ENCODE data around the gene CHAC1.

The CHAC1 gene

DNA sequence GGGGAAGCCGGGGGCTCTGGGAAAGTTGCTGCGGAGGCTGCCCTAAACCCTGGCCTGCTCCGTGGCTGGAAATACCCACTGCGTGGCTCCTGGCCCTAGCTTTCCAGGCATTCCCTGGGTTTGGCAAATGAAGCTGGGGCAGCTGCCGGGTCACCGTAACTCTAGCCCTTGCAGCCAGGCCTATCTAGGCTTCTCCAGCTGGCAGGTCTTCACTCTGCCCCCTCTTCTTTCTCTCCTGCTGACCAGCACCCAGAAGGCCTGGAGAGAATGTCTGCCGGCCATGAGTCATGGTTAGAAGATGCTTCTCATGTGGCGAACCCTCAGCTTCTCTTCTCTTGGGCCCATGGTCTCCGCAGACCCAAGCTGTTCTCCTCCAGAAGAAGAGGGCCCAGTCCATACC, 29.7 kb upstream of the CHAC1 start:
- DNase-seq (ENCODE audit: low read depth in 2 of 2), result no peak

DNA sequence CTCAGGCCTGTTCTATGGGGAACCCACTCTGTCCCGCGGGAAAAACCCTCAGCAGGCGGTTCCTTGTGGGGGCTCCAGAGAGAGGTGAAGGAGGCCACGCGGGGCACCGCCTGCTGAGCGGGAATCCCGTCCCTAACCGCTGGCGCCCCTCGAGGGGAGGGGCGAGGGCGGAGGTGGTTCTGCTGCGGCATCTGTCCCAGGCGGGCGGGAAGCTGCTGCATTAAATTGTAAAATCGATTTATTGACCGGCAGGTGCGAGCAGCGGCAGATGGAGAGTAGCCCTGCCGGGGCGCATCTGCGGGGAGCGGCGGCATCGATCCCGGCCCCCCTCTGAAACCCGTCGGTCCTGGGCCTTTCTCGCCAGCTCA, 27.8 kb upstream of the CHAC1 start:
- no peak for DNase-seq (ENCODE audit: low read depth in 2 of 2)

DNA sequence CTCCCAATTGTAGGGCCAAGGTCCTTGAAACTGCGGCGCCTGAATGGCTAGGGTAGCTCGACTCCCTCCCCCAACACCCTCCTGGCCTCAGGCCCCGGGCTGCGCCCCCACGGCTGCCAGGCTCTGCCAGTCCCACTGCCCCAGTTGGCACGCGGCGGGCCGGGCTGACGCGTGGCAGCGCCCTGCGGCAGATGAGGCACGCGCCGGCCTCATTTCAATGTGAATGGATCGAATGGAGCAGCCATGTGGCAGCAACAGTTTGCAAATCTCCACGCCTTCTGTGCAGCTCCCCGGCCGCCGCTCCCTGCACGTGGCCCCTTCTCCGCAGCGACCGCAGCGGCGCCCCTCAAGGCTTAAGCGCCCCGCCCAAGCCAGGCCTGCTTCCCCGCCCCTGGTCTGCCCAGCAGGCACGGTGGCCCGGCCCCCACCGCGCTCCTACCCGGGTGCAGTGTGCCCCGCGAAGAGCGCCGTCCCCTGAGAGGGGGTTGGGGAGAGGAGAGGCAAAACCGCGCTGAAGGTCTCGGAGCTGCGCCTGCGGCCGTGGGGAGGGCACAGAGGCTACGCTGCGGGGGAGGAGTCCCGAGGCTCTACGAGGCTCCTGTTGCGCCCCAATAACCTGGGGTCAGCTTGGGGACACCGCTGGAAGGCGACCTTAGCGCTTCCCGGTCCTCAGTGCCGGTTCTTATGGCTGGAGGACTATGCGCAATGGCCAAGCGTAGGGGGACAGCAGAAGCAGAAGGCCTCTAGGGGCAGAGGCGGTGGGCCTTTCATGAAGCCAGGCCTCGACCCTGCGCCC, 27.2 kb upstream of the CHAC1 start:
- no peak for DNase-seq (ENCODE audit: low read depth in 2 of 2)

DNA sequence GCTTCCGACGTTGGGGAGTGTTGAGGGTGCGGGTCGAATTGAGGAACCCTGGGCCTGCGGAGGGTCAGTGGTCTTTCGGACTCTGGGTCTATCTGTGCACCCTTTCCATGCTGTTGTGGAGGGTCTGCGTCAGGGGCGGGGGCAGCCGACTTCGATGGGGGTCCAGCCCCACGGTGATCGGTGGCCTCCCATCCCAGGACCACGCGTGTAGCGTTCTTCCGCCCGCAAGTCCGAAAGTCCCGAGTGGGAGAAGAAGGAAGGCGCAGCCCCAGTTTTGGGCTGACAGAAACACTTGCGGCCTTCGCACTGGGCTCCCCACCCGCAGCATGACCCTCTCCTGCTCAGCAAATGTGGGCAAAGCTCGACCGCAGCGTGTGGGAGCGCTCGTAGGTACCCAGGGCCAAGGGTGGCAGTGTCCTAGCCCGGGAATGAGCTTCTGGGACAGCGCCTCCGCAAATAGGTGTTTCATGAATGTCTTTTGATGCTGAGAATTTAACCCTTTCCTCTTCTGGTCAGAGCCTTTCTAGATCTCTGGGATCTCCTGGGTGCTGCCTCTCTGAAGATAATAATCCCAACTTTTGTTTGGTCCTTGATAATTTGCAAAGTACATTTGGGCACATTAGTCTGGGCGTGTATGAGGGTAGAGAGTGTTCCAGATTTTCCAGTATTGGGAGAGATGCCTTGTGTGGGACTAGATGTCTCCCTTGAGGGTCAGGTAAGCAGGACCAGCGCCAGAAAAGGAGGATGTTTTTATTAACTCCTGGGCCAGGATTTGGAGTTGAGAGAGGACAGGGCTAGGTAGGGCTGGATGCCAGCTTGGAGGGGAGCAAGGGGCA, 26.4 kb upstream of the CHAC1 start:
- DNase-seq (ENCODE audit: low read depth in 2 of 2), result no peak

DNA sequence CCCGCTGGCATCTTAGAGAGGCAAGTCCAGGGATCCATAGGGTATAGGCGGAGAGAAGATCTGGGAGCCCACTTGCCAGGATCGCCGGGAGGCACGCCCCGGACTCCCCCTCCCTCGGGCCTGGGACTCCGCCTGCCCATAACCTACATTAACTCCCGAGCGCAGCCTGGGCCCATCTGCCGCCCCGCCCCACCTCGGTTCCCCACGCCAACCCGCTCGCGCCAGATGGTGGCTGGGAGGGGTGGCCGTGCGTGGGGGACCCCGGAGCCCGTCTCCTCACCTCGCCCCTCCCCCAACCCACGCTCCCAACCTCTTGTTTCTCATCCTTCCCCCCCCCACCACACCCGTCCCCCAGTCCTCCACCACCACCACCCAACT, 25.8 kb upstream of the CHAC1 start:
- no peak for DNase-seq (ENCODE audit: low read depth in 2 of 2)

DNA sequence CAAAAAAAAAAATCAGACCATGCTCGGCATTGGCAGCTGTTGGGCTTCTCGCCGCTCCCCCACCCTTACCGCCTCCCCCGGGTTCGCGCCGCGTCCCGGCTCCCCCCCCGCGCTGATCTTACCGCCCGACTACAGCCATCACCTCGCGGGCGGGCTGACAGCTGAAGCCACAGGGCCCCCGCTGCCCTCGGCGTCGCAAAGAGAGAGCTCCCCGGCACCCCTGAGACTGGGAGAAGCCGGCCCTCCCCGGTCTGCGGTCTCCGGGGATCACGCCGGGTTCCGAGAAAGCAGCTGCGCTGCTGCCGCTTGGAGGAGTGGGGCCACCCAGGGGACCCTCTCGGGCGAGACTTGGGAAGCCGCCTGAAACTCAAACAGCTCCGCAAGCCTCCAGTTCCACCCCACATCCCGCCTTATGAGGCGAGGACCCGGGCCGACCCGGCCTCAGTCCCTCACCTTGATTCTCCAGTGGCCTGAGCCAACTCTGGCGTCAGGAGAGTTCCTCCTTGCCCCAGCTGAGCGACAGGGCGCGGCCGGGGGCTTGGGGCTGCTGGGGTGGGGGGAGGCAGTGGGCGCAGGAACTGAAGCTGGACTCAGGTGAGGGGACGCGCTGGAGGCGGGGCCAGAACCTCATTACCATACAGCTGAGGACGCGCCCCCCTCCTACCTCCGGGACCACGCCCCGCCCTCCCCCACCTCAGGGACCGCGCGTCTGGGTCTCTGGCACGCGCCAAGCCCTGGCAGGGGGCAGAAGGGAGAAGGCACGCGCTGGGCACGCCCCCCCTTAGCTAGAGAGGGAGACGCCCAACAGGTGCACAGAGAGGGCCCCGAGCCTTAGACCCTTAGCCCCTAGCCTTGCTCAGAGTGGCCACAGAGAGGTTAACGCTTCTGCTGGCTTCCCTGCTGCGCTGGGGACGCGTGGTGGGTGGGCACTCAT, 25.1 kb upstream of the CHAC1 start:
- DNase-seq (ENCODE audit: low read depth in 2 of 2), result no peak

DNA sequence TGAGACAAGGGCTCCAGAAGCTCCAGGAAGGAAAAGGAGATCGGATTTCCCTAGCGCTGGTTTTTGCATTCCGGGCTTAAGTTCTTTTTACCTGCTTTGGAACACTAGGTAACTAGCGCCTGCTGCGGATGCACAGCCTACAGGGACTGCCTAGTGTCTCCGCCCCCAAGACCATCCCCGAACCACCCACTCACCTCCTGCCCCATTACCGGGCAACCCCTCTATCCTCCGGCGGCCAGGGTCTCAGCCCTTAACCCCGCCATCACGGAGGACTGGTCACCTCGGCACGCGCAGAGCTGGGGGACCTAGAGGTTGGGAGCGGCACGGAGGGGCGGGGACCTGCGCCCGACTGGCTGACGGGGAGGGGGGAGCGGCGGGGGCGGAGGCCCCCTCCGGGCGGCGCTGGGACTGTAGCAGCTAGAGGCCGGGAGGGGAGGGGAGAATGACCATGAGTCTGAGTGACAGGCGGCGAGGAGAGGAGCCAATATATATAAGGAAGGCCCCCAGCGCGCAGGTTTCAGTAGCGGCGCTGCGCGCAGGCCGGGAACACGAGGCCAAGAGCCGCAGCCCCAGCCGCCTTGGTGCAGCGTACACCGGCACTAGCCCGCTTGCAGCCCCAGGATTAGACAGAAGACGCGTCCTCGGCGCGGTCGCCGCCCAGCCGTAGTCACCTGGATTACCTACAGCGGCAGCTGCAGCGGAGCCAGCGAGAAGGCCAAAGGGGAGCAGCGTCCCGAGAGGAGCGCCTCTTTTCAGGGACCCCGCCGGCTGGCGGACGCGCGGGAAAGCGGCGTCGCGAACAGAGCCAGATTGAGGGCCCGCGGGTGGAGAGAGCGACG, 24.2 kb upstream of the CHAC1 start, which contains the start of gene DLL4:
Gene DLL4, plus strand, starts transcription at position 520 of the 839 bp plus-strand sequence. CDS start 329 bp downstream, outside the sequence.
- DNase-seq (ENCODE audit: low read depth in 2 of 2), result no peak

DNA sequence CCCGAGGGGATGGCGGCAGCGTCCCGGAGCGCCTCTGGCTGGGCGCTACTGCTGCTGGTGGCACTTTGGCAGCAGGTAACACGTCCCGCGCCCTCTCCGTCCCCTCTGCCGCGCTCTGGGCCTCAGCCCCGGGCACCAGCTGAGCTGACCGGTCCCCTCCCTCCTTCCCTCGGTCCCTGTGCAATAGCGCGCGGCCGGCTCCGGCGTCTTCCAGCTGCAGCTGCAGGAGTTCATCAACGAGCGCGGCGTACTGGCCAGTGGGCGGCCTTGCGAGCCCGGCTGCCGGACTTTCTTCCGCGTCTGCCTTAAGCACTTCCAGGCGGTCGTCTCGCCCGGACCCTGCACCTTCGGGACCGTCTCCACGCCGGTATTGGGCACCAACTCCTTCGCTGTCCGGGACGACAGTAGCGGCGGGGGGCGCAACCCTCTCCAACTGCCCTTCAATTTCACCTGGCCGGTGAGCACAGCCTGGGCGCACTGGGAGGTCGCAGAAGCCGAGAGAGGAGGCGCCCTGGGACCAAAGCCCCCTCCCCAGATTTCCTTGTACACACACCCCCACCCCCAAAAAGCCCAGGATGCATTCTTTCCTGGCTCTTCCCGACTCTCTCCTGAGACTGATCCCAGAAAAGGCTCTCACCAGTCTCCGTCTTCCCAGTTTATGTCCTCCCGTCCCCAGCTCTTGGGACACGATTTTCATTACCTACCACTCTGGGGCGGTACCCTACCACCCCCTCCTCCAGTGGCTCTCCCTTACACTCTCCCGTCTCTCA, 23.4 kb upstream of the CHAC1 start:
- DNase-seq (ENCODE audit: low read depth in 2 of 2), result no peak

DNA sequence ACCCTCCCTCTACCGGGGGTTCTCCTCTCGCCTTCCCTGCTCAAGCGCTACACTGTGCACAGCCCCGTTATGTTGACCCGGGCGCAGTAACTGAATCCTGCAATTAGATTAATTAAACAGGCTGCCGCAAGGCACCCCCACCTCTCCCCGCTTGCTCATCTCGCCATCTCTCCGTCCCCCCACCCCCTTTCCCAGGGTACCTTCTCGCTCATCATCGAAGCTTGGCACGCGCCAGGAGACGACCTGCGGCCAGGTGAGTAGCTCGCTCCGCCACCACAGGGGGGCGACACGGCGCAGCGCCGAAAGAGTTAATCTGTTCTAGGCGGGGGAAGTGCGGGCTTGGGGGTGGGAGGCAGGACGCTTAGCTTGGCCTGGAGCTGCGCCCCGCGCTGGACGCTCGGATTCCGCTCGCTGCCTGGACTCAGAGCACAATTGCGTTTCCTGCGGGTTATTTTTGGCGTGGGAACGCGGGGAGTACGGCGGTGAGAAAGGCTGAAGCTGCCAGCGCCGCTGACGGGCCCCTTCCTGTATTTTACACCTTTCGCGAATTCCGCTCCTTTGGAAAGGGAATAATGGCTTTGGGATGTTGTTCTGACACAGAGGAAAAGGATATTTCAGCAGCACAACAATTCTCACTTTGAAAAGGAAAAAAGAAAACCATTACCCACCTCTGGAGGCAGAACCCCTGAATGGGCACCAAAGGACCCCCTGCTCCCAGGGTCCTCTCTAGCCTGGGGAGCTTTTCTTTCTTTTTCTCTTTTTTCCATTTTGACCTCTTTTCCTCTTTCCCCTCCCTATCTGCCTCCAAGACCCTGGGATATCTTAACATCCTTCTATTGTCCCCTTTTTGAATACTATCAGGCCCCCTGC, 22.6 kb upstream of the CHAC1 start:
- DNase-seq (ENCODE audit: low read depth in 2 of 2), result peak in 1 of 2 donors; percentile 44

DNA sequence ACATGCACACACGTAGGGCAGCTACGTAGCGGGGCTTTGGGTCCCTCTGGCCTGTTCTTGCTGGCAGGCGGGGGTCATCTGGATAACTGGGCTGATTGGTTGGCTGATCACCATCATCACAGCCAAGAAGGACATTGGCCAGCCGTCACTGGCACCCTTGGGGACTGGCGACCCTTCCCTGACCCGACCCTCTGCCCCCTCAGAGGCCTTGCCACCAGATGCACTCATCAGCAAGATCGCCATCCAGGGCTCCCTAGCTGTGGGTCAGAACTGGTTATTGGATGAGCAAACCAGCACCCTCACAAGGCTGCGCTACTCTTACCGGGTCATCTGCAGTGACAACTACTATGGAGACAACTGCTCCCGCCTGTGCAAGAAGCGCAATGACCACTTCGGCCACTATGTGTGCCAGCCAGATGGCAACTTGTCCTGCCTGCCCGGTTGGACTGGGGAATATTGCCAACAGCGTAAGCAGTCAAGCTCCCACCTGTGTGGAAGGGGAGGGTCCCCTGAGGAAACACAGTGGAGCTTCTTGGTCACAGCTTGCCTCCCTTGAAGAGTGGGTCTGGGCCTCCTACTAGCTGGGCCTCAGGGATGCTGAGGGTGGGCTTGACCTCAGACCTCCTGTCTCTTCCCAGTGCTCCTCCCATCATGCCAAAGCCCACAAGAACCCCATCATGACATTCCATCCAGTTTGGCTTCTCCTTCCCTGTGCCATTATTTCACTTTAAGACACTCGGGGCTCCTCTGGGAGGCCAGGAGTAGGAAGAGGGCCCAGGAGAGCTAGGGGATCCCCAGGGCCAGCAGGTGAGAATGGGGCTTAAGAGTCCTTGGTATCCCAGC, 21.8 kb upstream of the CHAC1 start:
- DNase-seq (ENCODE audit: low read depth in 2 of 2), result no peak

DNA sequence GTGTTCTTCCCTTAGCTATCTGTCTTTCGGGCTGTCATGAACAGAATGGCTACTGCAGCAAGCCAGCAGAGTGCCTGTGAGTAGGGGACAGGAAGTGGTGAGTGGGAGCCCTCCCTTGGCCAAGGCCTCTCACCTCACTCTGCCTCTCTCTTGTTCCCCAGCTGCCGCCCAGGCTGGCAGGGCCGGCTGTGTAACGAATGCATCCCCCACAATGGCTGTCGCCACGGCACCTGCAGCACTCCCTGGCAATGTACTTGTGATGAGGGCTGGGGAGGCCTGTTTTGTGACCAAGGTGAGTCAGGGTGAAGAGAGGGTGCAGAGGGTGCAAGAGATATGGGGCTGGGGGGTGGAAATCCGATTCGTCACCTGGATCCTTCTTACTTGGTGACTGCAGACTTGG, 21.1 kb upstream of the CHAC1 start:
- DNase-seq (ENCODE audit: low read depth in 2 of 2), result no peak

DNA sequence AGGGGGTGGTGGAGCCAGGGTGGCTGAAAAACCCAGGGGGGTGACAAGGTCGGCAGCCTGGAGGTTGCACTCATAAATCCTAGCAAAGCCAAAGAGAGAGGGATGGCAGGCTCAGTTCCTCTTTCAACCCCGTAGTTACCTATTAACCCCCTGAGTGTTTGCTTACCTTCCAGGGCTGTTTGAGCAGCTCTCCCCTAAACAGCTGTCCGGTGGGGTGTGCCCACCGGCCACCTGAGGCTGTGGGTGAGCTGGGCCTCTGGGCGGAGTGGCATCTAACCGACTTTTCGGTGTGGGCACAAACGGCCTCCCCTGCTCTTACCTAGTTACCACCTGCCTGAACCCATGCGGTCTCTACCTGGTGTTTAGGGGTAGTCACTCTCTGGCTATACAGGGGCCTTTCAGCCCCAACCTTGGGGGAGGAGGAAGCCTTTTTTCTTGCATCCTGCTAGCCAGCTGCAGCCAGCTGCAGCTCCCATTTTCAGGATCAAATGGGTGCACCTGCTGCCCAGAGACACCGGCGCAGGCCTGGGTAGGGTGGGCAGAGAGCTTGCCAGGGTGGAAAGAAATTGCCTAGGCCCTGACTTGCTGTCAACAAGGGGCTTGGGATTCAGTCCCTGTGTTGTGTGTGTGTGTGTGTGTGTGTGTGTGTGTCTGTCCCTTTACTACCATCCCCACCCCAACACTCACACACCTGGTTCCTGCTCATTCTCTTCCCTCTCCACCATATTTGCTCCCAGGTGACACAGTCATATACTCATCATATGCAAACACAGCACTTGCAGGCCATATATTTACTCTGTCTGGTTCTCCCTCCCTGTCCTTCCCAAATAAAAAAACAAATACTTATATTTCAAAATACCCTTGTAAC, 20.4 kb upstream of the CHAC1 start:
- no peak for DNase-seq (ENCODE audit: low read depth in 2 of 2)

DNA sequence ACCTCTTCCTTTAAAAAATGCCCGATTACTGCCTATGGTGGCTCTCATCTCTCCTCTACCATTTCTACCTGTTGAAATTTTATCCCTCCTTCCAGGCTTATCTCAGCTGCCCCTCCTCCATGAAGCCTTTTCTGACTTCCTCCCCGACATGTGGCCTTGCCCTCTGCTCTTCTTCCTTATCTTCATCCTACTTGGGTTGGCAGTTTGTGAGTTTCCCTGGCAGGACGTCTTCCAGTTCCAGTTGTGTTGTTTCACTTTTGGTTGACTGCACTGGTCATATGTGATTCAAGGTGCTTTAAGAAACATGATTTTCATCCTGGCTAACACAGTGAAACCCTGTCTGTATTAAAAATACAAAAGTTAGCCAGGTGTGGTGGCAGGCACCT, 19.8 kb upstream of the CHAC1 start:
- DNase-seq (ENCODE audit: low read depth in 2 of 2), result no peak

DNA sequence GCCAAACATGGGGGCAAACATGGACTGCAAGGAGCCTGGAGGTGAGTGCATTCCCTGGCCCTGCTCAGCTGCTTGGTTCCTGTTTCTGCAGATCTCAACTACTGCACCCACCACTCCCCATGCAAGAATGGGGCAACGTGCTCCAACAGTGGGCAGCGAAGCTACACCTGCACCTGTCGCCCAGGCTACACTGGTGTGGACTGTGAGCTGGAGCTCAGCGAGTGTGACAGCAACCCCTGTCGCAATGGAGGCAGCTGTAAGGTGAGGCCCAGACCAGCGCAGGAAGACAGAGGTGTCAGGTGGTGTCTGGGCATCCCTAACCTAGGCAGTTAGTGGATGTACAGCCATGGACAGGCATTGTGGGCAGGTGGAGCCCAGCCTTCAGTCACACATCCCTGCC, 18.8 kb upstream of the CHAC1 start:
- DNase-seq (ENCODE audit: low read depth in 2 of 2), result no peak

DNA sequence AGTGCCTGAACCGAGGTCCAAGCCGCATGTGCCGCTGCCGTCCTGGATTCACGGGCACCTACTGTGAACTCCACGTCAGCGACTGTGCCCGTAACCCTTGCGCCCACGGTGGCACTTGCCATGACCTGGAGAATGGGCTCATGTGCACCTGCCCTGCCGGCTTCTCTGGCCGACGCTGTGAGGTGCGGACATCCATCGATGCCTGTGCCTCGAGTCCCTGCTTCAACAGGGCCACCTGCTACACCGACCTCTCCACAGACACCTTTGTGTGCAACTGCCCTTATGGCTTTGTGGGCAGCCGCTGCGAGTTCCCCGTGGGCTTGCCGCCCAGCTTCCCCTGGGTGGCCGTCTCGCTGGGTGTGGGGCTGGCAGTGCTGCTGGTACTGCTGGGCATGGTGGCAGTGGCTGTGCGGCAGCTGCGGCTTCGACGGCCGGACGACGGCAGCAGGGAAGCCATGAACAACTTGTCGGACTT, 17.0 kb upstream of the CHAC1 start:
- DNase-seq (ENCODE audit: low read depth in 2 of 2), result no peak

DNA sequence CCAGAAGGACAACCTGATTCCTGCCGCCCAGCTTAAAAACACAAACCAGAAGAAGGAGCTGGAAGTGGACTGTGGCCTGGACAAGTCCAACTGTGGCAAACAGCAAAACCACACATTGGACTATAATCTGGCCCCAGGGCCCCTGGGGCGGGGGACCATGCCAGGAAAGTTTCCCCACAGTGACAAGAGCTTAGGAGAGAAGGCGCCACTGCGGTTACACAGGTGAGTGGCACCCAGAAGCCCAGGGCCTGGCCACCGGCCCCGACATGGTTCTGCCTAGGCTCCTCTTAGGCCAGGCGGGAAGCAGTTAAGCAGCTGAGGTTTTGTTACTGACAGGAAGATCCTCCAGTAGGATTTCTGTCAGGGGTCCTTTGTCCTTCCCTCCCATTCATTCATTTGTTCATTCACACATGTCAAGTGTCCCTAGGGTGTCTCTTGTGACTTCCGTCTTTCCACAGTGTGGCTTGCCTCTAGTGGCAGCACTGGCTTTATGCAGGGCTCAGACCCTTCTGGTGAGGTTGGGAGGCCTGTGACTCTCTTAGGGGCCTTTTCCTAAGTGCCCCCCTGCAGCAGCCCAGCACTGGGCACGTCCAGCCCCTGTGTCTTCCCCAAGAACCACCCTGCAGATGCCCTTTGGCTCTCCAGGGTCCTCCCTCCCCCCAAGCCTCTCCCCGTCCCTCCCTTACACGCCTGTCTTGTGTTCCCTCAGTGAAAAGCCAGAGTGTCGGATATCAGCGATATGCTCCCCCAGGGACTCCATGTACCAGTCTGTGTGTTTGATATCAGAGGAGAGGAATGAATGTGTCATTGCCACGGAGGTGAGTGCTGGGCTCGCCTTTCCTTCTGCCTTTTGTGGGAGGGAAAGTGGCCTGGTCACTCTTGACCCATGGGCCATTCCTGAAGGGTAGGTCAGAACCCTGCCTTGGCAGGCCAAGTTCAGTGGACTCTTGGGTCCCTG, 16.3 kb upstream of the CHAC1 start:
- no peak for DNase-seq (ENCODE audit: low read depth in 2 of 2)
